NT2/D1 (cell line): ENCODE results near the gene ZNF205.

ENCODE experiments used
- SUZ12 ChIP-seq: IDR thresholded peaks from 2 replicates; pipeline ENCODE4 v1.6.1; 2011; ENCODE audit not compliant: insufficient read length, insufficient read depth; ENCODE audit errors: extremely low read depth
- YY1 ChIP-seq: IDR thresholded peaks from 2 replicates; pipeline ENCODE4 v1.6.1; 2011; ENCODE audit not compliant: insufficient read length, insufficient read depth
- ZNF274 ChIP-seq: IDR thresholded peaks from 2 replicates; pipeline ENCODE4 v1.6.1; 2011; ENCODE audit warnings: mild to moderate bottlenecking, low read depth, low read length

GRCh38 chr16:3088925-3089716 lies 23.3 kb upstream of the ZNF205 start:
- TF ChIP-seq ZNF274 (no peak), SUZ12 (no peak), YY1 (no peak)
